ENCODE results near the gene FXYD3. TPM values are rescaled to one million over a fixed set of nuclear protein-coding genes. Genes with fewer than 3 reads are reported as not detected.

FXYD3 gene
- total RNA-seq (not detected in 2 replicates), polyA plus RNA-seq (0.35 TPM in 1 of 2 replicates, not detected in the other)

- peak within 1 kb of the TSS; percentile 1 for H3K4me3 ChIP-seq
- TF ChIP-seq, protein P1, sequence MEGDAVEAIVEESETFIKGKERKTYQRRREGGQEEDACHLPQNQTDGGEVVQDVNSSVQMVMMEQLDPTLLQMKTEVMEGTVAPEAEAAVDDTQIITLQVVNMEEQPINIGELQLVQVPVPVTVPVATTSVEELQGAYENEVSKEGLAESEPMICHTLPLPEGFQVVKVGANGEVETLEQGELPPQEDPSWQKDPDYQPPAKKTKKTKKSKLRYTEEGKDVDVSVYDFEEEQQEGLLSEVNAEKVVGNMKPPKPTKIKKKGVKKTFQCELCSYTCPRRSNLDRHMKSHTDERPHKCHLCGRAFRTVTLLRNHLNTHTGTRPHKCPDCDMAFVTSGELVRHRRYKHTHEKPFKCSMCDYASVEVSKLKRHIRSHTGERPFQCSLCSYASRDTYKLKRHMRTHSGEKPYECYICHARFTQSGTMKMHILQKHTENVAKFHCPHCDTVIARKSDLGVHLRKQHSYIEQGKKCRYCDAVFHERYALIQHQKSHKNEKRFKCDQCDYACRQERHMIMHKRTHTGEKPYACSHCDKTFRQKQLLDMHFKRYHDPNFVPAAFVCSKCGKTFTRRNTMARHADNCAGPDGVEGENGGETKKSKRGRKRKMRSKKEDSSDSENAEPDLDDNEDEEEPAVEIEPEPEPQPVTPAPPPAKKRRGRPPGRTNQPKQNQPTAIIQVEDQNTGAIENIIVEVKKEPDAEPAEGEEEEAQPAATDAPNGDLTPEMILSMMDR (IDR thresholded peaks at IDR 0.05; ENCODE audit: low read depth, low read length) = no peak
- DNase-seq (ENCODE audit: low read depth in 1 of 2, low spot score in 1 of 2) = no peak
- no peaks in the 10 kb centered on the region for H3K27me3 ChIP-seq
- no peaks in the 10 kb centered on the region for H3K4me1 ChIP-seq (ENCODE audit: low read depth)
- H3K27ac ChIP-seq = no peak within 1 kb of the TSS
- no peaks in the 10 kb centered on the region for H3K36me3 ChIP-seq
- H3K9me3 ChIP-seq (ENCODE audit: low read depth) = no peaks in the 10 kb centered on the region
These were observed at the start of gene FXYD3 for GRCh38 chr19:35115177-35115951. TSS of gene FXYD3 (plus strand) at chr19:35115823. CDS start at chr19:35119377, 3,554 bp downstream.

DNA sequence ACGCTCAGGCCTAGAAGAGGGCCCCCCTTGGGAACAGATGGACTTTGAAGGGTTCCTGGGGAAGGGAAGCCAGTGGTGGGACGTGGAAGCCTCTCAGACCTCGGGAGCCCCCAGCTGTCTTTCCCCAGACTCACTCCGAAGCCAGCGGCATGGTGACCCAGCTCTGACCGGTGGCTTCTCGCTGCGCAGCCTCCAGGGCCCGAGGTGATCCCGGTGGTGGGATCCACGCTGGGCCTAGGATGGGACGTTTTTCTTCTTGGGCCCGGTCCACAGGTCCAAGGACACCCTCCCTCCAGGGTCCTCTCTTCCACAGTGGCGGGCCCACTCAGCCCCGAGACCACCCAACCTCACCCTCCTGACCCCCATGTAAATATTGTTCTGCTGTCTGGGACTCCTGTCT, 49.5 kb upstream of the FXYD3 start:
- H3K36me3 ChIP-seq = no peaks in the 10 kb centered on the region
- DNase-seq (ENCODE audit: low read depth in 1 of 2, low spot score in 1 of 2) = no peak
- no peaks in the 10 kb centered on the region for H3K27me3 ChIP-seq
- TF ChIP-seq, protein P1 (IDR thresholded peaks at IDR 0.05; ENCODE audit: low read depth, low read length) = no peak
- H3K4me1 ChIP-seq (ENCODE audit: low read depth) = peaks cover 9% of the 10 kb centered on the region
- no peaks in the 10 kb centered on the region for H3K9me3 ChIP-seq (ENCODE audit: low read depth)
- H3K4me3 ChIP-seq = no peak overlapping the region
- H3K27ac ChIP-seq = no peak overlapping the region

- no peak overlapping the region for H3K4me3 ChIP-seq
- no peaks in the 10 kb centered on the region for H3K27me3 ChIP-seq
- no peak overlapping the region for H3K27ac ChIP-seq
- peak; percentile 89 to 91 for DNase-seq (ENCODE audit: low read depth in 1 of 2, low spot score in 1 of 2)
- H3K36me3 ChIP-seq = no peaks in the 10 kb centered on the region
- no peaks in the 10 kb centered on the region for H3K9me3 ChIP-seq (ENCODE audit: low read depth)
- H3K4me1 ChIP-seq (ENCODE audit: low read depth) = peaks cover 9% of the 10 kb centered on the region
- TF ChIP-seq, protein P1 (IDR thresholded peaks at IDR 0.05; ENCODE audit: low read depth, low read length) = peak; percentile 92
These were observed 48.7 kb upstream of the FXYD3 start for GRCh38 chr19:35066691-35067563.

DNA sequence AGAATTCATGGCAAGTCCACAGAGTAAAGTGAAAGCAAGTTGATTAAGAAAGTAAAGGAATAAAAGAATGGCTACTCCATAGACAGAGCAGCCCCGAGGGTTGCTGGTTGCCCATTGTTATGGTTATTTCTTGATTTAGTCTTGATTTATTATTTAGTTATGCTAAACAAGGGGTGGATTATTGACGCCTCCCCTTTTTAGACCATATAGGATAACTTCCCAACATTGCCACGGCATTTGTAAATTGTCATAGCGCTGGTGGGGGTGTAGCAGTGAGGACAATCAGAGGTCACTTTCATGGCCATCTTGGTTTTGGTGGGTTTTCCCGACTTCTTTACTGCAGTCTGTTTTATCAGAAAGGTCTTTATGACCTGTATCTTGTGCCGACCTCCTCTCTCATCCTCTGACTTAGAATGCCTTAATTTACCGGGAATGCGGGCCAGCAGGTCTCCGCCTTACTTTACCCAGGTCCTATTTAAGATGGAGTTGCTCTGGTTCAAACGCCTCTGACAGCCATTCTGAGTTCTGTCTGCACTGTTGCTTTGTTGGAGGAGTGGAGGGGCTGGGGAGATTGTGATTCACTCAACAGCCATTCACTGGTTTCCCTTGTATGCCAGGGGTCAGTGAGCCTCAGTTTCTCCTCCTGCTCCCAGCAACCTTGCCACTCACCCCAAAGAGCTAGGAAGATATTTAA, 46.5 kb upstream of the FXYD3 start:
- H3K36me3 ChIP-seq = no peaks in the 10 kb centered on the region
- no peaks in the 10 kb centered on the region for H3K9me3 ChIP-seq (ENCODE audit: low read depth)
- DNase-seq (ENCODE audit: low read depth in 1 of 2, low spot score in 1 of 2) = no peak
- no peaks in the 10 kb centered on the region for H3K27me3 ChIP-seq
- H3K4me3 ChIP-seq = no peak overlapping the region
- TF ChIP-seq, protein P1 (IDR thresholded peaks at IDR 0.05; ENCODE audit: low read depth, low read length) = no peak
- H3K27ac ChIP-seq = peak overlapping the region; percentile 83
- H3K4me1 ChIP-seq (ENCODE audit: low read depth) = peaks cover 9% of the 10 kb centered on the region

DNA sequence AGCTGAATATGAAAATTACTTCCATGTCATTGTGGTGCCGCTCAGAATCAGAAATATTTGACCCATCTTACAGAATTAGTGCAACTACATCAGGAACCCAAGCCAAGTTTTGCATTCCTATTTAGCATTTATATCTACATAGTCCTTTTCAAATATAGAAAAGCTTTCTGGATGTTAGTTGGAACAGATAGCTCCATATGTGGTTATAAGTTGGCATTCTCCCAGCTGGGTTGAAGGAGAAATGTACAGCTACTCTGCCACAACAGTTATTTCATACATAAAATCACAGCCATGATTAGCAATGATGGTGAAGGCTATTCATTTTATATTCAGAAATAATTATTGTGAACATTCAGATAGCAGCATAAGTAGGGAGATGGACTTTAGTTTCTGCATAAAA, 45.9 kb upstream of the FXYD3 start:
- peak in 1 of 2 donors; percentile 67 for DNase-seq (ENCODE audit: low read depth in 1 of 2, low spot score in 1 of 2)
- H3K27ac ChIP-seq = no peak overlapping the region
- TF ChIP-seq, protein P1 (IDR thresholded peaks at IDR 0.05; ENCODE audit: low read depth, low read length) = no peak
- no peaks in the 10 kb centered on the region for H3K9me3 ChIP-seq (ENCODE audit: low read depth)
- no peak overlapping the region for H3K4me3 ChIP-seq
- no peaks in the 10 kb centered on the region for H3K27me3 ChIP-seq
- H3K4me1 ChIP-seq (ENCODE audit: low read depth) = peaks cover 9% of the 10 kb centered on the region
- no peaks in the 10 kb centered on the region for H3K36me3 ChIP-seq

Measured in cardiac muscle cell (in vitro differentiated cells and primary cell).